GM06990 (cell line): ENCODE measurements around the gene ARID1B.
"Not testable (repeated sequence)": the region's sequence is repeated elsewhere in the genome, so short reads cannot be mapped to it uniquely, and the experiment has no call there.

Experiments used
- DNase-seq: peaks from one replicate; pipeline ENCODE4 v3.0.0-alpha.2; 2011; ENCODE audit not compliant: insufficient read length; ENCODE audit errors: extremely low read depth
- H3K27me3 ChIP-seq: replicated peaks from 2 replicates; pipeline ENCODE4 v1.6.0; 2011; ENCODE audit warnings: low read length; ENCODE audit not compliant: control insufficient read depth, insufficient read depth
- H3K36me3 ChIP-seq: 2 replicates; pipeline ENCODE4 v1.5.1; 2011; ENCODE audit warnings: low read length; ENCODE audit not compliant: control insufficient read depth, insufficient read depth
- H3K4me3 ChIP-seq: replicated peaks from 2 replicates; pipeline ENCODE4 v1.5.1; 2011; ENCODE audit warnings: low read depth, mild to moderate bottlenecking, control low read depth, low read length
- CTCF ChIP-seq: IDR thresholded peaks from 2 replicates; pipeline ENCODE4 v1.5.1; 2011; ENCODE audit warnings: low read length, control low read depth, mild to moderate bottlenecking, inconsistent platforms; ENCODE audit not compliant: insufficient read depth, poor library complexity, severe bottlenecking

ARID1B gene

GRCh38 chr6:157143171-157143889 lies 366.2 kb downstream of the ARID1B start:
- Histone ChIP-seq H3K4me3 (no peak overlapping the region), H3K36me3 (peaks cover 6% of the 10 kb centered on the region), H3K27me3 (no peaks in the 10 kb centered on the region)
- TF ChIP-seq CTCF: no peak
- DNase-seq: no peak

- no peak overlapping the region for H3K4me3 ChIP-seq
- H3K27me3 ChIP-seq: no peaks in the 10 kb centered on the region
- TF ChIP-seq CTCF: no peak
- H3K36me3 ChIP-seq: peaks cover 11% of the 10 kb centered on the region
- DNase-seq: no peak
Measured at GRCh38 chr6:157143890-157144798, 367.0 kb downstream of the ARID1B start.

GRCh38 chr6:157144859-157145568 lies 367.8 kb downstream of the ARID1B start:
- H3K4me3 ChIP-seq: no peak overlapping the region
- no peak for DNase-seq
- H3K27me3 ChIP-seq: no peaks in the 10 kb centered on the region

GRCh38 chr6:157145656-157146285 lies 368.6 kb downstream of the ARID1B start:
- Histone ChIP-seq H3K36me3 (peaks cover 11% of the 10 kb centered on the region), H3K27me3 (no peaks in the 10 kb centered on the region), H3K4me3 (no peak overlapping the region)
- no peak for TF ChIP-seq CTCF
- no peak for DNase-seq

More at GRCh38 chr6:157144859-157145568, 367.8 kb downstream of the ARID1B start:
- TF ChIP-seq CTCF: no peak
- peaks cover 11% of the 10 kb centered on the region for H3K36me3 ChIP-seq

- DNase-seq, H3K4me3 ChIP-seq, H3K27me3 ChIP-seq: not testable (repeated sequence)
- H3K36me3 ChIP-seq: peaks cover 15% of the 10 kb centered on the region
Measured at GRCh38 chr6:157147054-157148026, 370.2 kb downstream of the ARID1B start.
